Raji (cell line): ENCODE results near the gene PRELP.

Source experiments
- POLR2A ChIP-seq: IDR thresholded peaks from 2 replicates; pipeline ENCODE4 v1.6.1; 2011; ENCODE audit warnings: low read depth, low read length, control low read depth; ENCODE audit not compliant: insufficient read depth

PRELP gene

GRCh38 chr1:203464743-203465142 is 10.9 kb upstream of the PRELP start:
- no peak for TF ChIP-seq POLR2A

- TF ChIP-seq POLR2A: no peak
Measured at GRCh38 chr1:203465146-203465798, 10.3 kb upstream of the PRELP start.

GRCh38 chr1:203465948-203466347 is 9.7 kb upstream of the PRELP start:
- TF ChIP-seq POLR2A: no peak

GRCh38 chr1:203467550-203467921 is 8.1 kb upstream of the PRELP start:
- TF ChIP-seq POLR2A: no peak

GRCh38 chr1:203468326-203468725 is 7.3 kb upstream of the PRELP start:
- TF ChIP-seq POLR2A: no peak

- TF ChIP-seq POLR2A: no peak
Measured at GRCh38 chr1:203470240-203470639, 5.4 kb upstream of the PRELP start.

GRCh38 chr1:203471841-203472240 is 3.8 kb upstream of the PRELP start:
- no peak for TF ChIP-seq POLR2A

- no peak for TF ChIP-seq POLR2A
Measured at GRCh38 chr1:203473281-203473680, 2.3 kb upstream of the PRELP start.

GRCh38 chr1:203473781-203474305 is 1.8 kb upstream of the PRELP start:
- no peak for TF ChIP-seq POLR2A

GRCh38 chr1:203476216-203476814 is 709 bp downstream of the PRELP start:
- TF ChIP-seq POLR2A: no peak

- TF ChIP-seq POLR2A: no peak
Measured at GRCh38 chr1:203477748-203478147, 2.1 kb downstream of the PRELP start.

GRCh38 chr1:203478231-203478630 is 2.6 kb downstream of the PRELP start:
- no peak for TF ChIP-seq POLR2A

GRCh38 chr1:203478986-203479385 is 3.4 kb downstream of the PRELP start:
- no peak for TF ChIP-seq POLR2A

- TF ChIP-seq POLR2A: no peak
Measured at GRCh38 chr1:203479646-203480045, 4.0 kb downstream of the PRELP start.

- TF ChIP-seq POLR2A: no peak
Measured at GRCh38 chr1:203480084-203480483, 4.5 kb downstream of the PRELP start.

GRCh38 chr1:203480525-203481084 is 5.0 kb downstream of the PRELP start:
- peak; percentile 43; the same call in 1 of the 2 replicates for TF ChIP-seq POLR2A

- no peak for TF ChIP-seq POLR2A
Measured at GRCh38 chr1:203481196-203481595, 5.6 kb downstream of the PRELP start.
